Measurements from ENCODE around the gene ZFYVE28.
"Not testable (repeated sequence)": the region's sequence is repeated elsewhere in the genome, so short reads cannot be mapped to it uniquely, and the experiment has no call there.

Gene ZFYVE28

GRCh38 chr4:2445571-2445970, 27.1 kb upstream of the ZFYVE28 start:
- DNase-seq: no peak

- DNase-seq: no peak
Measured at GRCh38 chr4:2445130-2445529, 26.7 kb upstream of the ZFYVE28 start.

- DNase-seq: no peak
Measured at GRCh38 chr4:2443956-2444740, 25.7 kb upstream of the ZFYVE28 start.

GRCh38 chr4:2443061-2443730, 24.8 kb upstream of the ZFYVE28 start:
- DNase-seq: no peak

GRCh38 chr4:2442175-2442993, 23.9 kb upstream of the ZFYVE28 start:
- no peak for DNase-seq

- peak; percentile 54 for DNase-seq
Measured at GRCh38 chr4:2441393-2442174, 23.1 kb upstream of the ZFYVE28 start.

- DNase-seq: no peak
Measured at GRCh38 chr4:2438822-2439718, 20.6 kb upstream of the ZFYVE28 start.

GRCh38 chr4:2437475-2438215, 19.2 kb upstream of the ZFYVE28 start:
- no peak for DNase-seq

GRCh38 chr4:2436761-2437474, 18.5 kb upstream of the ZFYVE28 start:
- no peak for DNase-seq

GRCh38 chr4:2436301-2436700, 17.9 kb upstream of the ZFYVE28 start:
- peak; percentile 16 for DNase-seq

- DNase-seq: no peak
Measured at GRCh38 chr4:2434420-2434819, 16.0 kb upstream of the ZFYVE28 start.

GRCh38 chr4:2433609-2434350, 15.3 kb upstream of the ZFYVE28 start:
- DNase-seq: no peak

- peak; percentile 43 for DNase-seq
Measured at GRCh38 chr4:2432991-2433530, 14.6 kb upstream of the ZFYVE28 start.

- no peak for DNase-seq
Measured at GRCh38 chr4:2432004-2432403, 13.6 kb upstream of the ZFYVE28 start.

- not testable (repeated sequence) for DNase-seq
Measured at GRCh38 chr4:2429945-2430757, 11.7 kb upstream of the ZFYVE28 start.

- DNase-seq: no peak
Measured at GRCh38 chr4:2428496-2429213, 10.2 kb upstream of the ZFYVE28 start.
